Measurements from ENCODE around the gene AMIGO1.

AMIGO1 gene

GRCh38 chr1:109501644-109502363 is 7.7 kb downstream of the AMIGO1 start:
- Histone ChIP-seq H4K20me1 (ENCODE audit: low read depth, low read length) (no peaks in the 10 kb centered on the region), H3K27me3 (ENCODE audit: low read length) (no peaks in the 10 kb centered on the region), H2AFZ (ENCODE audit: low read depth, low read length, severe bottlenecking) (no peak overlapping the region), H3K9me3 (ENCODE audit: insufficient read depth, low read length) (no peaks in the 10 kb centered on the region), H3K4me2 (ENCODE audit: low read depth, low read length, poor library complexity, severe bottlenecking) (no peak overlapping the region), H3K36me3 (ENCODE audit: low read length) (no peaks in the 10 kb centered on the region), H3K79me2 (ENCODE audit: insufficient read depth, low read length) (no peaks in the 10 kb centered on the region), H3K4me3 (ENCODE audit: insufficient read depth, low read length, poor library complexity, severe bottlenecking) (no peak overlapping the region), H3K9ac (ENCODE audit: low read length) (no peak overlapping the region), H3K9me2 (replicated peaks; ENCODE audit: insufficient read depth, low read length) (no peaks in the 10 kb centered on the region), H3F3A (ENCODE audit: insufficient read depth) (no peaks in the 10 kb centered on the region), H3K27ac (ENCODE audit: low read depth, low read length) (no peak overlapping the region)
- TF ChIP-seq CTCF (IDR thresholded peaks at IDR 0.05; ENCODE audit: insufficient read depth, low read length, poor library complexity, severe bottlenecking) = no peak
- TF ChIP-seq EZH2phosphoT487 (conservative IDR thresholded peaks at IDR 0.05; ENCODE audit: low read length) = no peak

- Histone ChIP-seq H2AFZ (ENCODE audit: low read depth, low read length, severe bottlenecking) (no peak overlapping the region), H3K36me3 (ENCODE audit: low read length) (no peaks in the 10 kb centered on the region), H3K79me2 (ENCODE audit: insufficient read depth, low read length) (no peaks in the 10 kb centered on the region), H4K20me1 (ENCODE audit: low read depth, low read length) (no peaks in the 10 kb centered on the region), H3K4me2 (ENCODE audit: low read depth, low read length, poor library complexity, severe bottlenecking) (no peak overlapping the region), H3K27me3 (ENCODE audit: low read length) (no peaks in the 10 kb centered on the region), H3K9me3 (ENCODE audit: insufficient read depth, low read length) (no peaks in the 10 kb centered on the region), H3K9ac (ENCODE audit: low read length) (no peak overlapping the region), H3K4me3 (ENCODE audit: insufficient read depth, low read length, poor library complexity, severe bottlenecking) (no peak overlapping the region), H3K27ac (ENCODE audit: low read depth, low read length) (no peak overlapping the region), H3F3A (ENCODE audit: insufficient read depth) (no peaks in the 10 kb centered on the region), H3K9me2 (replicated peaks; ENCODE audit: insufficient read depth, low read length) (no peaks in the 10 kb centered on the region)
- no peak for TF ChIP-seq CTCF (IDR thresholded peaks at IDR 0.05; ENCODE audit: insufficient read depth, low read length, poor library complexity, severe bottlenecking)
- TF ChIP-seq EZH2phosphoT487 (conservative IDR thresholded peaks at IDR 0.05; ENCODE audit: low read length) = no peak
Measured at GRCh38 chr1:109500941-109501381, 8.6 kb downstream of the AMIGO1 start.

GRCh38 chr1:109499661-109500536 is 9.6 kb downstream of the AMIGO1 start:
- H4K20me1 ChIP-seq (ENCODE audit: low read depth, low read length) = no peaks in the 10 kb centered on the region

More at GRCh38 chr1:109499661-109500536, 9.6 kb downstream of the AMIGO1 start:
- TF ChIP-seq EZH2phosphoT487 (conservative IDR thresholded peaks at IDR 0.05; ENCODE audit: low read length) = no peak
- TF ChIP-seq CTCF (IDR thresholded peaks at IDR 0.05; ENCODE audit: insufficient read depth, low read length, poor library complexity, severe bottlenecking) = peak; percentile 22
- no peak overlapping the region for H3K4me2 ChIP-seq (ENCODE audit: low read depth, low read length, poor library complexity, severe bottlenecking)
- no peak overlapping the region for H3K9ac ChIP-seq (ENCODE audit: low read length)
- no peak overlapping the region for H2AFZ ChIP-seq (ENCODE audit: low read depth, low read length, severe bottlenecking)
- H3K27ac ChIP-seq (ENCODE audit: low read depth, low read length) = no peak overlapping the region
- H3K79me2 ChIP-seq (ENCODE audit: insufficient read depth, low read length) = 0 out of 2 replicates have a peak, but pooled peaks cover 3% of the 10 kb centered on the region
- no peaks in the 10 kb centered on the region for H3K27me3 ChIP-seq (ENCODE audit: low read length)
- H3K36me3 ChIP-seq (ENCODE audit: low read length) = no peaks in the 10 kb centered on the region
- no peaks in the 10 kb centered on the region for H3K9me3 ChIP-seq (ENCODE audit: insufficient read depth, low read length)
- no peaks in the 10 kb centered on the region for H3K9me2 ChIP-seq (replicated peaks; ENCODE audit: insufficient read depth, low read length)
- H3K4me3 ChIP-seq (ENCODE audit: insufficient read depth, low read length, poor library complexity, severe bottlenecking) = no peak overlapping the region
- H3F3A ChIP-seq (ENCODE audit: insufficient read depth) = no peaks in the 10 kb centered on the region
